HG03039 (cell line): Measurements from ENCODE around the gene CFAP46.
"Not testable (repeated sequence)": the region's sequence is repeated elsewhere in the genome, so short reads cannot be mapped to it uniquely, and the experiment has no call there.

Experiments used
- ATAC-seq: cut with Tn5 transposase; IDR thresholded peaks from one replicate; pipeline ENCODE4 v1.9.1; 2021; ENCODE audit warnings: mild to moderate bottlenecking, moderate library complexity; ENCODE audit not compliant: unreplicated experiment

Gene CFAP46

DNA sequence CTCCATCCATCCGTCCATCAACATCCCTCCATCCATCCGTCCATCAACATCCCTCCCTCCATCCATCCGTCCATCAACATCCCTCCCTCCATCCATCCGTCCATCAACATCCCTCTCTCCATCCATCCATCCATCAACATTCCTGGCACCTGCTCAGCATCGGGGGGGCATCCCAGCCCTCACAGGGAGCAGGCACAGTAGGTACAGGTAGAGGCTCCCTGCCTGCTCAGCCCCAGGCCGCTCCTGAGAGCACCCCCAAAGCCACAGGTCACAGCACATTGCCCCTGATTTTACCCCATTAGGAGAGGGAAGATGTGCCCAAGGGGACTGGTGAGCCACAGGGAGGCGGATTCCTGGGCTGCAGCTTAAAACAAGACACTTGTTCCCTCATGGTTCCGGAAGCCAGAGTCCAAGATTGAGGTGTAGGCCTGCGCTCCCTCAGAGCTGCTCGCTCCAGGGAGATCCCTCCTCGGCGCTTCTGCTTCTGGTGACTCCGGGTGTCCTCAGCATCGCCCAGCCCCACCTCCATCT is 21.1 kb upstream of the CFAP46 start:
- no peak for ATAC-seq

DNA sequence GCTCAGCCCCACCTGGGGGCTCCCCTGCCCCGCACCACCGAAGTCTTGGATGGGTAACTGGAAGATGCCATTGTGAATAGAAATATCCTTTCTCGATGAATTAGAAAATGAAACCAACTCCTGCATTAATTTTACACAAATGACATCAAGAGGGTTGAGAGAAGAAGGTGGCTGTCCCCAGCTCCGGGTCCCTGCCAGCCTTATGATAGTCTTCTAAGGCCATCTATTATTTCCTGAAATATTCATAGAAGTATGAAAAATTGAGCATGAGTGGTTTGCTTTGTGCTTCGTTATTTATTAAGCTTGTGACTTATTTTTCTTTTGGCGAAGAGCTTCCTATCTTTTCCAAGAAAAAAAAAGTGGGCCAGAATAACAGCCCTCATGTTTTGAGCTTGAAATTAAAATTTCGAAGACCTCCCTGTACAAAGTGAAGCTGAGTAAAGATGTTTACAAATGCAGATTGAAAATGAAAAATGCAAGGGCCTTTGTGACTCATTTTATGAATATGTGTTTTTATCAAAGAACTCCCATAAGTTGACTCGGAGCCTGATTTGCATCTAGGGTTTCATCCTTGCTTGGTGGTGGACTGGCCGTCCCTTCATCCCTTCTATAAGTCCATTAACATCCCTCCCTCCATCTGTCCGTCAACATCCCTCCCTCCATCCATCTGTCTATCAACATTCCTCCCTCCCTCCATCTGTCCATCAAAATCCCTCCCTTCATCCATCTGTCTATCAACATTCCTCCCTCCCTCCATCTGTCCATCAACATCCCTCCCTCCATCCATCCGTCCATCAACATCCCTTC is 20.5 kb upstream of the CFAP46 start:
- ATAC-seq: peak; percentile 19

DNA sequence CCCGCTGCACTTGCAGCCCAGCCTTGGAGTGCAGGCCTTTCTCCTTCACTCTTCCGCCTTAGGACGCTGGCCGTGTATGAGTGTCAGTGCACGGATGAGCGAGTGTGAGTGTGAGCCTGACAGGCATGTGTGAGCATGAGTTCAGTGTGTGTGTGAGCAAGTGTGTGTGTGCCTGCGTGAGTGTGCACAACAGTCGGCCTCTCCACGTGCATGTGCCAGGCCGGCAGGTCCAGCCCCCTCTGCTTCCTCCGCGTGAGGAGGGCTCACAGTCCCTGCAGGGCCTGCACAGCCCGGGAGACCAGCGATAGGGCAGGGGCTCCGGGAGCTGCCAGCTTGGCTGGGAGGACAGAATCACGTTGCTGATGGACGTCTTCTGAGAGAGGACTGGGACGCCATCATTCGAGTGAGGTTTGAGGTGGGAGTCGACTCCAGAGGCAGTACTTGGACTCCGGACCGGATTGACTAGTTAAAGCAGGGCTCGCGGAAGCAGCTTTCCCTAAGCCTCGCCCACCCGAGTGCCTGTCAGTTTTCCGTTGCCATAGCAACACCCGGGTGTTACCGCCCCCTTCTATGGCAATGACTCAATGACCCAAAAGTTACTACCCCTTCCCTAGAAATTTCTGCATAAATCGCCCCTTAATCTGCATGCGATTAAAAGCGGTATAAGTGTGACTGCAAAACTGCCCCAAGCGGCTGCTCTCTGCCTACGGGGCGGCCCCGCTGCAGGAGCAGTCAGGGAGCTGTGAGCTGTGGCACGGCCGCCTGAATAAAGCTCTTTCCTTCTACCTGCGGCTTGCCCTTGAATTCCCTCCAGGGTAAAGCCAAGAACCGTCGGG is 19.6 kb upstream of the CFAP46 start:
- peak; percentile 52 for ATAC-seq

DNA sequence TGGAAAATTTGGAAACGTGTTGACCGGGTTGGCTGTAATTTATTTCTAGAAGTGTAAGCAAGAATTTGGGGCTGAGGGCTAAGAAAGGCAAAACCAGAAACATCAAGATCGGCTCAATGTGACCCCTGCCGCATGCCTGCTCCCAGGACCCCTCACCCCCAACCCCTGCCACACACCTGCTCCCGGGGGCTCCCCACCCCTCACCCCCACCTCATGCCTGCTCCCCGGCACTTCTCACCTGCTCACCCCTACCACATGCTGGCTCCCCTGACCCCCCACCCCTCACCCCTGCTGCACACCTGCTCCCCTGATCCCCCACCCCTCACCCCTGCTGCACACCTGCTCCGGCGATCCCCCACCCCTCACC is 19.0 kb upstream of the CFAP46 start:
- ATAC-seq: no peak

DNA sequence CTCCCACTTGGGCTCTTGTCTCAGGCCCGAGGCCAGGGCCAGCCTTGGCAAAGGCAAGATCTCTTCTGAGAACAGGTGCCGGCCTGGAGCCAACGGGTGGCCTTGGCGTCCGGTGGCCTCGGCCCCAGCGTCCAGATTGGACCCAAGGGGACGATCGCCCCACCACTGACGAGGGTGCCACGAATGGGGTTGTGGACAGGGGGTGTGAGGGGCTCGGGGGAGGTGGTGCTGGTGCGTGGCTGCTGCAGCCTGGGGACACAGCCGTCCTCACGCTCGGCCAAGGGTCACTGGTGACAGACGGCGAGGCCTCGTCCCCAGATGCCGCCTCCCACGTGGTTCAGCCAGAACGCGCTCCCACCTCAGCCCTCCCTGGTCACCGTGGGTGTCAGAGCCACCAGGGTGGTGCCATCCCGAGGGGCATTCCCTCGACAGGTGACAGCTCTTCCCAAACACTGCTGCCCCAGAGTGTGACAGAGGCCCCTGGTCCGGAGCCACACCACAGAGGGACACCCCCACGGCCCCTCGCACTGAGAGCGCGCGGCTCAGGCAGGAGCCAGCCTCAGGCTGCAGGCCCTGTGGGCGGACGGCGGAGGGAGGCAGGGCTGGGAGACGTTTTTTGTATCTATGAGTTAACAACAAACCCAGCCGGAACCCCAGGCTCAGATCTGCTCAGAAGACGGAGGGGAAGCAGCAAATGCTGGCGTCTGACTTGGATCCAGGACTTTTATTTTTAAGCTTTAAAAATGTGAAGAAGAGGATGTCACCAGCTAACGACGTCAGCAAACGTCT is 18.5 kb upstream of the CFAP46 start:
- ATAC-seq: no peak

DNA sequence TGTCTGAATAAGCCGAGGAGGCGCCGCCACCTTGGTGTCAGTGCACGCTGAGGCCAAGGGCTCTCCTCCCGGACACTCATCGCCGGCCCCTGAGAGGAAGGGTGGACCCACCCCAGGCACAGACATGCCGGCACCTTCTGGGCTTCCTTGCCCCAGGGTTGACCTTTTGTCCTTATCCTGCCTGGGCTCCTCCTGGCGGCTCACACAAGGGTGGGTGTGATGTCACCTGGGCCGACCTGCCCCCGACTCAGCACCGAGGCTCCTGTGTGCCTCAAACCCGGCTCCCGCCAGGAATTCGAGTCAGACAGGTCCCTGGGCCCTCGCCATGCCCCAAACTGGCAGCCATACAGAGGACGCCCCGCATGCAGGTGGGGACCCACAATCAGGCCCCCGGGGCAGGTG is 17.7 kb upstream of the CFAP46 start:
- no peak for ATAC-seq

DNA sequence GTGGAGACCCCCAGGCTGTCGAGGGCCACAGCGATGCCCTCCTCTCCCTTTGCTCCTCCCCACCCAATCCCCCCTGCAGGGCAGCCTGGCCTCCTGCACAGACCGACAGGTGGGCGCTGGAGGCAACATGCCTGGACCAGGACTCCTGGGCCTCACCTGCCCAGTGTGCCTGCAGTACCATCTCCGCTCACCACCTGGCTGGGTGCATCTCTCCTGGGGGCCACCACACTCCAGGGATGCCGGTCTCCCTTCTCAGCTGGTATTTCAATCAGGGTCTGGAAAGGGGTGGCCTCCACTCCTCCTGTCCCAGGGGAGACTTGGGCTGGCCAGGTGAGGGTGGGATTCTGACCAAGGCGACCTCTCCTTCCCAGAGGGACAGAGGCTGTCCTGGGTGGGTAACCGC is 17.2 kb upstream of the CFAP46 start:
- ATAC-seq: no peak

DNA sequence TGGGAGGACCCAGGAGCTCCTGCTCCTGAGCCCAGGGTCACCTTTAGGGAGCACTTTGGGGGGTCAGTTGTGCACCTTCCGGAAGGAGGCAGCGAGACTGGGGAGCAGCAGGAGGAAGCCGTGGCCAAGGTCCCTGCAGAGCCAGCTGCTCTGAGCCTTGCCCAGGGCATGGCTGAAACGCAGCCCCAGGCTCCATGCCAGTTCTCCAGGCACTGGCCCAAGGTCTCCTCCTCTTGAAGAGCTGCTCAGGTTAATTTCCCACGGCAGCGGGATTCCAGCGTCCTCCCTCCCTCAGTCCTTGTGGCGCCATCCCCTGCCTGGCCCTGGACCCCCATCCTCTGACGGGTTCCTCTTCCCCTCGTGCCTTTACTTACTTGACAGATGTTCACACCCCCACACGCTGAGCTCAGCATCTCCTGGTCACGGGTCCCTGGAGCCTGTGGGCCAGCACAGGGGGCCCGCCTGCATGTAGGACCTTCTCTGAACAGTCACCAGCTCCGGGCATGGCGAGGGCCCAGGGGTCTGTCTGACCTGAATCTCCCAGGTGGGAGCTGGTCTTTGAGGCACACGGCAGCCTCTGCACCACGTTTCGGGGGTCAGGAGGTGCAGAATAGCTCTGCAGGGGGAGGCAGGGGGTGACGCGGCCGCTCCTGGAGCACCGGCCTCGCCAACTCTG is 16.7 kb upstream of the CFAP46 start:
- ATAC-seq: no peak

DNA sequence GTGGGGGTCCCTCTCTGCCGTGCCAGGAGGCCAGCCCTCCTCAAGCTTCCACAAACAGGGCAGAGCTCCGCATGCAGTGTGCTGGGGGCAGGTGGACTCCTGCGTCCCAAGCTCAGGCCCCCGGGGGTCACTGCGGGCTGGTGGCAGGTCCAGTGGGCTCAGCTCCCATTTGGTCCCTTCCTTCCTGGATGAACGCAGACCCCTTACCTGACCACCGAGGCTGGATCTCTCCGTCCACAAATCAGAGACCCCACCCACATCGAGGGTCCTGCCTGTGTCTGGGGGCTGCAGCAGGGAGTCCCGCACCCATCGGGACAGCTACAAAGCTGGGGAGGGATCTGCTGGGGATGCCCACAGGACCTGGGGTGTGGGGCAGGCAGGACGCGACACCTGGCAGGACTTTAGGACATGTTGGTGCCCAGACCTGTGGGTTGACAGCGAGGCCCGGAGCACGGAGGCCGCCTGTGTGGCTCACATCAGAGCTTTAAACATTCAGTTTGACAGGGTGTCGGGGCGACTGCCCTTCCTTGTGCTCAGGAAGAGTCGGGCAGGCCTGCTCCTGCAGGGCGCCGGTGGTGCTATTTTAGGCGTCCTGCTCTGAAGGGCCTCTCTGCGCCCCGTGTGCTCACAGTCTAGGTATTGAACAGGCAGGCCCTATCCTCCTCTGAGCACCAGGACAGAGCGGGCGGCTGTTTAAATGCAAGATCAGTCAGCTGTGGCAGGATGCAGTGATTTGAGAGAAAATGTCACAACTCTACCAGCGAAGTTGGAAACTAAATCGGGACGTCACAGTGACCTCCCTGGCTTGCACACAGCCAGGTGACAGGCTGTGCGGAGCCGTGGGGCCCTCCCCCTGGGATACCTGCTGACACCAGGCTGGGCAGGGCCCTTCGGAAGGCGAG is 15.9 kb upstream of the CFAP46 start:
- ATAC-seq: no peak

DNA sequence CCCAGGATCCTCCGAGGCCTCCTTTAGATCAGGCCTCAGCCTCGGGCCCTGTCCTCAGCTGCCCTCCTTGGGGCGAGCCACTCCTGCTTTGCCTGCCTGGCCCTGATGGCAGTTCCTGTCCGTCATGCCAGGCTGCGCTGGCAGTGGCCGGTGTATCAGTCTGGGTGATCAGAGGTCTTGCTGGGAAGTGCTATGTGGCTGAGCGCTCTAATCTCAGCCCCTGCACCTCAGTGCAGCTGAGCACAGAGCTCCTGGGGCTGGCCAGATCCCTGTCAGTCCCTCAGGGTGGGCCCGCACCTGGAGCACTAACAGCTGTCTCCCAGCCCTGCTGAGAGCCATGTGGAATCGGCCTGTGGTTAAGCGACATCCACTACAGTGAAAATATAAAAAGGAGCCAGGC is 14.8 kb upstream of the CFAP46 start:
- no peak for ATAC-seq

DNA sequence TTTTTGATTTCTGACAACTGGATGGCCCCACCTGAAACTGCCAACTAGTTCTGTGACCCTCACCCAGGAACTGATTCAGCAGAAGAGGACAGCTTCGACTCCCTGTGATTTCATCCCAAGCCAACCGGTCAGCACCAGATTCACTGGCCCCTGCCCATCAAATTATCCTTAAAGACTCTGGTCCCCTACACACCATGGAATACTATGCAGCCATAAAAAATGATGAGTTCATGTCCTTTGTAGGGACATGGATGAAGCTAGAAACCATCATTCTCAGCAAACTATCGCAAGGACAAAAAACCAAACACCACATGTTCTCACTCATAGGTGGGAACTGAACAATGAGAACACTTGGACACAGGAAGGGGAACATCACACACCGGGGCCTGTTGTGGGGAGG is 13.9 kb upstream of the CFAP46 start:
- not testable (repeated sequence) for ATAC-seq

DNA sequence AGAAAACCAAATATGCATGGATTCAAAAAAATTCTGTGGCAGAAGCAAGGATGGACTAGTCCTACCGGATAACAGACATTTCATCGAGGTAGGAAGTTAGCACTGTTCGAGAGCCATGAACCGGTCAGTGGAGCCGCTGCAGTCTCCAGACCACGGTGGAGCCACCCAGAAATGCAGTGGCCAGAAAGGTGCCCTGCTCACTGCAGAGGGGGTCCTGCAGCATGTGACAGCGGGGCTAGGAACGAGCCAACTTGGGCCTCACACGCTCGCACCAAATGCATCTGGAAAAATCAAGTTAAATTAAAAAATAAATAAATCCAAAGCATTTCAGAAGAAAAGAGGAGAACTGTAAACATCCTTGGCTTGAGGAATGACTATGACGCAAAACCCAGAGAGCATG is 13.1 kb upstream of the CFAP46 start:
- no peak for ATAC-seq

DNA sequence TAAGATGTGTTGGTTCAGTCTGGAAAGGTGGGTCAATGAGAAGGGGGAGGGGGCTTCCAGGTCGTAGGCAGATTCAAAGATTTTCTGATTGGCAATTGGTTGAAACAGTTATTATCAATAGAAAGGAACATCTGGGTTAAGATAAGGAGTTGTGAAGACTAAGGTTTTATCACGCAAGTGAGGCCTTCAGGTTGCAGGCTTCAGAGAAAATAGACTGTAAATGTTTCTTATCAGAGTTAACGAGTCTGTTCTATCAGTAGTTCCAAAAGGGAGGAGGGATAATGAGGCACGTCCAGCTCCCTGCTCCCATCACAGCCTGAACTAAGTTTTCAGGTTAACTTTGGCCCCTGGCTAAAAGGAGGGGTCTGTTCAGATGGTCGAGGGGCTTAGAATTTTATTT is 11.1 kb upstream of the CFAP46 start:
- ATAC-seq: no peak

DNA sequence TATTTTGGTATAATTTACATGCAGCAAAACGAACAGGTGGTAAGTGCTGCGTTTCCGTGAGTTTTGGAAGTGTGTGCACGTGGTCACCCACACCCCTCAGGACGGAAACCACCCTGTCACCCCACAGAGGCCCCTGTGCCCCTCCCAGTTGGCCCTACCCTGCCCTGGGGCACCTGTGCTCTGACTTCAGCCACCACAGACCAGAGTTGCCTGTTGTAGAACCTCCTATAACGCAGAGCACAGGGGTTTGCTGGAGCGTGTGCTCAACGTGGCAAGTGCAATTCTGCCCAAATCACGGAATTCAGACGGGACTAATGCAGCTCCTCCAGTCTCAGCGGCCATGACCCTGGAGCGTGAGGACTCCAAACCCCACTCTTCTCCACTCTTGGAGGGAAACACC is 9.6 kb upstream of the CFAP46 start:
- no peak for ATAC-seq

DNA sequence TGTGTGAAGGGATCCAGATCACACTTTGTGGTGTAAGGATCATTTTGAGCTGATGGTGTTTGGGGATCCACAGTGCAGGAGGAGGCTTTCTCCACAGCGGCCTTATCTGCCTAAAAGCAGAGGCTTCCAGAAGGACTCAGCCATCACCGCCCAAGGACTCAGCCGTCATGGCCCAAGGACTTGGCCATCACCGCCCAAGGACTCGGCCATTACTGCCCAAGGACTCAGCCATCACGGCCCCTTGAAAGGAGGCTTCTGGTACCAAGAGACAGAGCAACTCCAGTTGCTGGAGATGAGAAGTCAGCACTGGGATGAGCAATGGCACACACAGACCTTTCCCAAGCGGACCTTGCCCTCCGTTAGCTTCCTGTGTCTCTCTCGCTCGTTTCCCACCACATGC is 6.0 kb upstream of the CFAP46 start:
- no peak for ATAC-seq

DNA sequence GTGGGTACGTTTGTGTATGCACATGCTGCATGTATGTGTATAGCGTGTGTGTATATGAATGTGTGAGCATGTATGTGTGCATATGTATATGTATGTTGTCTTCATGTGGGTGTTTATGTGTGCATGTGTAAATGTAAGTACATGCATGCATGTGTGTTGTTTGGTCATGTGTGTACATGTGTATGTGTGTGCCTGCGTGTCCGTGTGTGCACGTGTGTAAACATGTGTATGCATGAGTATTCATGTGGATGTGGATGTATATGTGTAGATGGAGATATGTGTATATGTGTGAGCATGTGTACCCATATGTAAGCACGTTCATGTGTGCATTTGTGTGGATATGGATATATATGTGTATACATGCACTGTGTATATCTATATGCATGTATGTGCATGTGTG is 5.5 kb upstream of the CFAP46 start:
- no peak for ATAC-seq

DNA sequence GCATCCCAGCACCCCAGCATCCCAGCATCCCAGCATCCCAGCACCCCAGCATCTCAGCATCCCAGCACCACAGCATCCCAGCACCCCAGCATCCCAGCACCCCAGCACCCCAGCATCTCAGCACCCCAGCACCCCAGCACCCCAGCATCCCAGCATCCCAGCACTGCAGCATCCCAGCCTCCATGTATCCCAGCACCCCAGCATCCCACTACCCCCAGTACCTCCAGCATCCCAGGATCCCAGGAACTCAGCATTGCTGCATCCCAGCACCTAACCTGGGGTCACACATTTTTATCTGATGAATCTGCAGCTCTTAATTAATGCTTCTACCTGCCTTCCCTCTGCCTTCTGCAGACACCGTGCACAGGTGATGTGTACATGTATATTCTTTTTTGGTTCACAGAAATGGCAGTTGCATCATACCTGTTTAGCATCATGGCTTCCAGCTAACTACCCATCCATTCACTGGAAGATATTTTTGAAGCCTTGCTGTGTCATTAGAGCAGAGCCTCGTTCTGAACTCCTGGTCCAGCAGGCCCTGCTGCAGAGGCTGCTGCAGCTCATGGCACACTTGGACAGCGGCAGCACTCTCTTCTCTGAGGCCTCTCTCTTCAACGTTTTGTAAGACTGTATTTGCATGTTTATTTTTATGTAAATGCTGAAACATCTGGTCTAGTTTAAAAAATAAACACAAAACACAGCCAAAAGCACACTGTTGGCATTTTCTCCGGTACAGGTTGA is 4.6 kb upstream of the CFAP46 start:
- no peak for ATAC-seq

DNA sequence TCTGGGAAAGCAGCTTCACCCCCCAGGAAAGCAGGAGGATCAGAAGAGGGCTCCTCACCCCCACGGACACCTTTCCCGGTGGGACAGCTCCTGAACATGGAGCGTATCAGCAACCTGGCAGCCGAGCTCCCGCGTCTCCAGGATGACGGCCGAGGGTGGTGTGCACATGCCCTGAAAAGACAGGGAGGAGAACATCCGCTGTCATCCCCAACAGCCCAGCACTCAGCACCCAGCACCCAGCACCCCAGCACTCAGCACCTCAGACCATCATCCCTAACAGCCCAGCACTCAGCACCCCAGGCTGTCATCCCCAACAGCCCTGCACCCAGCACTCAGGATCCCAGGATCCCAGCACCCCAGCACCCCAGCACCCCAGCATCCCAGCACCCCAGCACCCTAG is 3.9 kb upstream of the CFAP46 start:
- no peak for ATAC-seq

DNA sequence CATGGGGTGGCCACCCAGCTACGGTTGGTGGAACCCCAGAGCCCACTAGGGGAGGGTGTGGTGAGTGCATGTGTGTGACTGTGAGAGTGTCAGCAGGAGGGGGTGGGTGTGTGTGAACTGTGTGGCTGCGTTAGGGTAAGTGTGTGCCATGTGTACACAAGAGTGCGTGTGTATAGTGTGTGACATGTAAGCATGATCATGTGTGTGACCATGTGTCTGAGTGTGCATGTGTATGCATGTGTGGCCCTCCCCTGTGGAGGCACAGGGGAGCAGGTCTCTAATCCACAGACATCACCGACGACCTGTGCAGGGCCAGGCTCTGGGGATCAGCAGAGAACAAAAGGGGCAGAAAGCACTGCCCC is 3.5 kb upstream of the CFAP46 start:
- ATAC-seq: no peak
